ENCODE data around the gene RASD1.
"Not testable (repeated sequence)": the region's sequence is repeated elsewhere in the genome, so short reads cannot be mapped to it uniquely, and the experiment has no call there.

RASD1 gene

GRCh38 chr17:17469996-17470395, 26.2 kb downstream of the RASD1 start:
- H3K36me3 ChIP-seq (replicated peaks): no peaks in the 10 kb centered on the region
- no peak for DNase-seq
- no peak overlapping the region for H3K27ac ChIP-seq
- no peak overlapping the region for H3K4me3 ChIP-seq (ENCODE audit: low read depth, low read length)
- peaks cover 6% of the 10 kb centered on the region for H3K27me3 ChIP-seq (replicated peaks)
- no peak for TF ChIP-seq CTCF (IDR thresholded peaks at IDR 0.05; ENCODE audit: low read depth, low read length, missing control alignments)
- in situ Hi-C loops (cut with HindIII; ENCODE audit: low pct_ligation_motif_present, low sequenced_read_pairs): no loop called here

- Histone ChIP-seq H3K36me3 (replicated peaks) (no peaks in the 10 kb centered on the region), H3K27ac (no peak overlapping the region), H3K4me3 (ENCODE audit: low read depth, low read length) (no peak overlapping the region), H3K27me3 (replicated peaks) (peaks cover 7% of the 10 kb centered on the region)
- in situ Hi-C loops (cut with HindIII; ENCODE audit: low pct_ligation_motif_present, low sequenced_read_pairs): no loop called here
- DNase-seq: no peak
- no peak for TF ChIP-seq CTCF (IDR thresholded peaks at IDR 0.05; ENCODE audit: low read depth, low read length, missing control alignments)
These were observed 26.8 kb downstream of the RASD1 start for GRCh38 chr17:17469358-17469757.

- H3K27me3 ChIP-seq (replicated peaks): peaks cover 7% of the 10 kb centered on the region
- in situ Hi-C loops (cut with HindIII; ENCODE audit: low pct_ligation_motif_present, low sequenced_read_pairs): no loop called here
- no peak overlapping the region for H3K27ac ChIP-seq
- H3K4me3 ChIP-seq (ENCODE audit: low read depth, low read length): no peak overlapping the region
- DNase-seq: no peak
- H3K36me3 ChIP-seq (replicated peaks): no peaks in the 10 kb centered on the region
- no peak for TF ChIP-seq CTCF (IDR thresholded peaks at IDR 0.05; ENCODE audit: low read depth, low read length, missing control alignments)
These were observed 27.8 kb downstream of the RASD1 start for GRCh38 chr17:17468217-17469010.

- H3K36me3 ChIP-seq (replicated peaks): no peaks in the 10 kb centered on the region
- H3K27me3 ChIP-seq (replicated peaks): peaks cover 5% of the 10 kb centered on the region
- no peak overlapping the region for H3K27ac ChIP-seq
- no peak for DNase-seq
- in situ Hi-C loops (cut with HindIII; ENCODE audit: low pct_ligation_motif_present, low sequenced_read_pairs): no loop called here
- TF ChIP-seq CTCF (IDR thresholded peaks at IDR 0.05; ENCODE audit: low read depth, low read length, missing control alignments): no peak
- no peak overlapping the region for H3K4me3 ChIP-seq (ENCODE audit: low read depth, low read length)
These were observed 28.5 kb downstream of the RASD1 start for GRCh38 chr17:17467720-17468119.

- H3K4me3 ChIP-seq (ENCODE audit: low read depth, low read length): no peak overlapping the region
- DNase-seq: no peak
- no peak overlapping the region for H3K27ac ChIP-seq
- no peaks in the 10 kb centered on the region for H3K36me3 ChIP-seq (replicated peaks)
- no peak for TF ChIP-seq CTCF (IDR thresholded peaks at IDR 0.05; ENCODE audit: low read depth, low read length, missing control alignments)
- in situ Hi-C loops (cut with HindIII; ENCODE audit: low pct_ligation_motif_present, low sequenced_read_pairs): no loop called here
- H3K27me3 ChIP-seq (replicated peaks): peaks cover 5% of the 10 kb centered on the region
These were observed 29.2 kb downstream of the RASD1 start for GRCh38 chr17:17467016-17467415.

- in situ Hi-C loops (cut with HindIII; ENCODE audit: low pct_ligation_motif_present, low sequenced_read_pairs): no loop called here
- H3K4me3 ChIP-seq (ENCODE audit: low read depth, low read length): no peak overlapping the region
- H3K27me3 ChIP-seq (replicated peaks): peaks cover 5% of the 10 kb centered on the region
- H3K36me3 ChIP-seq (replicated peaks): no peaks in the 10 kb centered on the region
- no peak overlapping the region for H3K27ac ChIP-seq
- TF ChIP-seq CTCF (IDR thresholded peaks at IDR 0.05; ENCODE audit: low read depth, low read length, missing control alignments): no peak
- no peak for DNase-seq
These were observed 29.7 kb downstream of the RASD1 start for GRCh38 chr17:17466511-17466910.

GRCh38 chr17:17465878-17466277, 30.3 kb downstream of the RASD1 start:
- H3K27me3 ChIP-seq (replicated peaks); H3K36me3 ChIP-seq (replicated peaks); in situ Hi-C loops (cut with HindIII; ENCODE audit: low pct_ligation_motif_present, low sequenced_read_pairs); DNase-seq; H3K4me3 ChIP-seq (ENCODE audit: low read depth, low read length); H3K27ac ChIP-seq: not testable (repeated sequence)

Measured in brain microvascular endothelial cell (primary cell).